Measurements from ENCODE around the gene CASP9.
A peak's percentile ranks its signal among the peaks of the same experiment; 100 is the strongest.

Gene CASP9

DNA sequence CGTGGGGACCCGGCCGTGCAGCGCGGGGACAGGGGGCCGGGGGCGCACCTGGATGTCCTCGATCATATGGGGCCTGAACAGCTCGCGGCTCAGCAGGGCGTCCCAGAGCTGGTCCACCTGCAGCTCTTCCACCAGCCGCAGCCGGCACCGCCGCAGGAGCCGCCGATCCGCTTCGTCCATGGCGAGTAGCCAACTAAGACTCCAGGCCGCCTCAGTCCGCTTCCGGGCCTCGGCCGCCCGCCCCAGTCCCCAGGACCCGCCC, at the start of gene CASP9:
TSS of gene CASP9 (minus strand) at position 195 of the 262 bp plus-strand sequence. CDS start at position 180, 15 bp downstream.
- DNase-seq (ENCODE audit: low read depth), result no peak

- no peak for DNase-seq (ENCODE audit: low read depth)
Measured at GRCh38 chr1:15573477-15573876, 49.5 kb upstream of the CASP9 start.

DNA sequence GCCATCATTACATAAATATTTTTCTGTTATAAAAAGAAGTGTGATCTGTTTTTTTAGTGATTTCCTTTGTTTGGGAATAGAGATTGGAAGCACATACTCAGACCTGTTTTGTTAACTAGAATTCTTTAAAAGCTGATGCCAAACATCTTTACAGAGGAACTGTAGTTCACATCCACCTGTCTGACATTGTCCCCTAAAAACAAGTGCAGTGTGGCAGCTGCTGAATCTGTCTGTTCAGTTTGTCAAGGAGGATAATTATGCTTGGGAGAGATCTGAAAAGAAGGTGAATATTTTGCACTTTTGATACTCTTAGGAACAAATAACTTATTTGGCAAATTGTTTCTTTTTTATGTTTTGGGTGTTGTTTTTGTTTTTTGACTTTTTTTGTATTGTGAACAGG, 47.3 kb upstream of the CASP9 start:
- no peak for DNase-seq (ENCODE audit: low read depth)

DNA sequence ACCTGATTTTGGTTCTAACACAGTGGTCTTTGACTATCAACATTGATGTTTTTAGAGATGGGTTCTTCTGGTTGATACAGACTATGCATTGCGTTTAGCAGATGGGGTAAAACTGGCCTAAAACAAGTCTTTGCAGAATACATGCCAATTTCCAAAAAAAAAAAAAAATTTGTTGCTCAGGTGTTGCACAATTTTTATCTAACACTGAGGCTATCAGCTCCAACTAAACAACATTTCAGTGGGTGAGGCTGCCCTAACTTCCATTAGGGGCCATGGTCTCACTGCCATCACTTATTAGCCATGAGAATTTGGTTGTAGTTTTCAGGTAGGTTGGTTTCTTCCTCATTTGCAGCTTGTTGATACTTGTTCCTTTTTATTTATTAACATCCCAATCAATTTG, 46.8 kb upstream of the CASP9 start:
- DNase-seq (ENCODE audit: low read depth), result no peak

DNA sequence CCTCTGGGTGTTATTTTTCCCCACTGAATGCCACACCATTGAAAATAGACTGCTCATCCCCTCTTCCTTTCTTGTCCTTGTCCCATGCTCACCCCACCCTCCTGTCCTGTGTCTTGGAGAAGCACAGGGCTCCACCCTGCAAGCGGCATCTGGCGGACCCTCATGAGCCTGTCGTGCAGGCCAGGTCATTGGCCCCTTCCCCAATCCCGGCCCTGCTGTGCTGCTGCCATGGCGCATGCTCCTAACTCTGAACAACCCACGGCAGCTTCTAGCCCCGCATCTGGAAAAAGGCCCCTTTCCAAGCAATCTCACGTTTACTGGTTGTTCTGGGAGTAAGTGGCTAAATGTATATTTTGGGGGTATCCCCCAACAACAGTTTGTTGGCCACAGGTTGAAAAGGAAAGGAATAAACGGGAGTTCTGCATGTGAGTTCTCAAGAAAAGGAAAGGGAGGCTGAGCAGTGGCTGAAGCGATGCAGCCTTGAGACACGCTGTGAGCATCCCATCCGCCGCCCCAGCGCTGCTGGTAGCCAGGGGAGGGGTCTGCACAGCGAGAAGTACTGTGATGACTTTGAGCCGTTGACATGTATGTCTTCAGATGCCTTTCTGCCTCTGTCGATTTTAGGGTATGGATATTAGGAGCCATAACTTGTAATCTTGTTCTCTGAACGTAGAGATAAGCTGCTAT, 44.5 kb upstream of the CASP9 start:
- no peak for DNase-seq (ENCODE audit: low read depth)

- DNase-seq (ENCODE audit: low read depth), result no peak
Measured at GRCh38 chr1:15559189-15559810, 35.3 kb upstream of the CASP9 start.

DNA sequence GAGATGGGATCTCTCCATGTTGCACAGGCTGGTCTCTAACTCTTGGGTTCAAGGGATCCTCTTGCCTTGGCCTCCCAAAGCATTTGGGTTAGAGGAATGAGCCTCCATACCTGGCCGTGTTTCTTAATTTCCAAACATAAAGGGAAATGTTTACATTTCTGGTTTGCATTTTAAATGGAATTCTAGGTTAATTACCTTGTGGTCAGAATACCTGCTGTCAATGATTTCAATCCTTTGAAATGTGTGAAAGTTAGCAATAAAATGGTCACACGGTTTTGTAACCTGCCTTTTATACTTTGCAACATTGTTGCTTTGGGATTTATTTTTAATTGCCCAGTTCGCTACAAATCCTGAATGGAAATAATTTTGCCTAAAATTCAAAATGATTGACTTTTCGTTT, 34.5 kb upstream of the CASP9 start:
- no peak for DNase-seq (ENCODE audit: low read depth)

GRCh38 chr1:15557594-15557993, 33.6 kb upstream of the CASP9 start:
- no peak for DNase-seq (ENCODE audit: low read depth)

GRCh38 chr1:15557008-15557407, 33.0 kb upstream of the CASP9 start:
- DNase-seq (ENCODE audit: low read depth), result no peak

- no peak for DNase-seq (ENCODE audit: low read depth)
Measured at GRCh38 chr1:15550573-15550972, 26.6 kb upstream of the CASP9 start.

- no peak for DNase-seq (ENCODE audit: low read depth)
Measured at GRCh38 chr1:15546641-15547040, 22.6 kb upstream of the CASP9 start.

- DNase-seq (ENCODE audit: low read depth), result no peak
Measured at GRCh38 chr1:15543589-15544568, 19.9 kb upstream of the CASP9 start.

- no peak for DNase-seq (ENCODE audit: low read depth)
Measured at GRCh38 chr1:15543251-15543588, 19.2 kb upstream of the CASP9 start.

- DNase-seq (ENCODE audit: low read depth), result no peak
Measured at GRCh38 chr1:15542388-15543250, 18.6 kb upstream of the CASP9 start.

GRCh38 chr1:15541231-15541792, 17.3 kb upstream of the CASP9 start:
- DNase-seq (ENCODE audit: low read depth), result no peak

GRCh38 chr1:15540186-15540585, 16.2 kb upstream of the CASP9 start:
- DNase-seq (ENCODE audit: low read depth), result no peak

- no peak for DNase-seq (ENCODE audit: low read depth)
Measured at GRCh38 chr1:15538771-15539170, 14.8 kb upstream of the CASP9 start.

GRCh38 chr1:15531682-15532081, 7.7 kb upstream of the CASP9 start:
- DNase-seq (ENCODE audit: low read depth), result no peak

DNA sequence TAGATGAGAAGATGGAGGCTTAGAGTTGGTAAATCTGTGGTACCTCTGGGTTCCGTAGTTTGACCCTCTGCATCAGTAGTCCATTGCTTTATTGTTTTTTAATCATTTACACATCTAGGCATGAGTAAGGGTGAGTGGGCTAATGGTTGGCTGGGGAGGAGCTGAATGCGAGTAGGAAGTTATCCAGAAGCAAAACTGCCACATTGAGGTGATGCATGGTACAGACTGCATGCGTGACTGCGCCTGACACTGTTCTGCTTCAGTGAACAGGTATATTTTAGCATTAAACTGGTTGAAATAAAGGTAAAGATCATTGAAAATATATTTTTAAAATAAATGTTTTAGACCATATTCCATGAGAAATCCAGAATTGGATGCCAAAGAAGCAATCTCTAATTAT, 7.0 kb upstream of the CASP9 start:
- no peak for DNase-seq (ENCODE audit: low read depth)

DNA sequence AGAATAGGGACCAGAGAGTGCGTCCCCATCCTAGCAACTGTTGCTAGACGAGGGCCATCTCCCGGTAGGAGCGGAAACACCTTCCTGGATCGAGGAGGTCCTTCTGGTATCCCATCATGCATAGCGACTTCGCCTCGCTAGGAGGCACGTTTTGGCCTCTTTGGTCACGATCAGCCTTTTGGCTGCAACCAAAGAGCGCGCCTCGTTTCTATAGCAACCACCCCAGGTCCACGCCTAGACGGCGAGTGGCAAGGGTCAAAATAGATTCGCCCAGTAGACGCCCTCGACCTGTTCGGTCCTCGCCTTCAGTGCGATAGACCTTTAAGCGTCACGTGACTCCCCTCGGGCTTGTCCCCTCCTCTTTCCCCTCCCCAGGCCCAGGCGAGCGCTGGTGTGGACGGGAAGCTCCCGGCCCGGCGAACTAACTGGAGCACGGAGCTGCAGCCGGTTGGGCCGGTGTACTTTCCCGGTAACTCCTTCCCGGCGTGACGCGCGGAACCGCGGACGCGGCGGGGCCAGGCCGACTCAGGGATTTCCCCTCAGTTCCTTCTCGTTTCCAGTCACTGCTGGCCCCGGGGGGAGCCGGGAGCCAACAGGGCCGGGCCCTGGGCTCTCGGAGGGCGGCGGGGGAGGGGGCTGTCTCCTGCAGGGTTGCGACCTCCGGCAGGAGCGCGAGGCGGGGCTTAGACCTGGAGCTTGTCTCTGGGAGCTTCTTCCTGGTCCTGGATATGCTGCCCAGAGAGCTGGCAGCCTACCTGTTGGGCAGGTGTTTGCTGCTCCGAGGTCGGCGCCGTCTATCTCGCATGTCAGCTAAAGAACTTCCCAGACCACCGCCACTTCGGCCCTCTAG, 2.7 kb upstream of the CASP9 start, which contains the start of gene DNAJC16:
TSS of gene DNAJC16 (plus strand) at position 359 of the 850 bp plus-strand sequence. CDS start 2,258 bp downstream, outside the sequence.
- DNase-seq (ENCODE audit: low read depth), result peak; percentile 90

DNA sequence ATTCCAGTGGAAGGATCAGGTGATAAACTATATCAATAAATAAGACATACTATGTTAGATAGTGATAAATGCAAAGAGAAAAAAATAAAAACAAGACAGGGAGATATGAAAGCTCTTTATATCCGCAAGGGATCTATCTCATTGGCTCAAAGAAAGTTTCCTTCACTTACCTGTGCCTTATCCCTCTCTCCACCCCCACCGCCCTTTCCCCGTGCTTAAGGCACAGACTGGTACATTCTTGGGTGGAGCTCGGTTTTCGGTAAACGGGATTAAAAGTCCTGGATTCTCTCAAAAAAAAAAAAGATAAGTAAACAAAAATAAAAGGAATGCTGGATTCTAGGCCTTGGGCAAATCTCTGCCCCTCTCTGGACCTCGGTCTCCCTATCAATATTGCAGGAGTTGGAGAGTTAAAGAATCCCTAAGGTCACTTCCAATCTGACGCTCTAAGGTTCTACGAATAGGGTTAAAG, 2.0 kb upstream of the CASP9 start:
- no peak for DNase-seq (ENCODE audit: low read depth)
